GM19455 (cell line): ENCODE results near the gene MEIS3.

Experiments
- ATAC-seq: cut with Tn5 transposase; IDR thresholded peaks from one replicate; pipeline ENCODE4 v1.9.1; 2021; ENCODE audit not compliant: unreplicated experiment

MEIS3 gene

DNA sequence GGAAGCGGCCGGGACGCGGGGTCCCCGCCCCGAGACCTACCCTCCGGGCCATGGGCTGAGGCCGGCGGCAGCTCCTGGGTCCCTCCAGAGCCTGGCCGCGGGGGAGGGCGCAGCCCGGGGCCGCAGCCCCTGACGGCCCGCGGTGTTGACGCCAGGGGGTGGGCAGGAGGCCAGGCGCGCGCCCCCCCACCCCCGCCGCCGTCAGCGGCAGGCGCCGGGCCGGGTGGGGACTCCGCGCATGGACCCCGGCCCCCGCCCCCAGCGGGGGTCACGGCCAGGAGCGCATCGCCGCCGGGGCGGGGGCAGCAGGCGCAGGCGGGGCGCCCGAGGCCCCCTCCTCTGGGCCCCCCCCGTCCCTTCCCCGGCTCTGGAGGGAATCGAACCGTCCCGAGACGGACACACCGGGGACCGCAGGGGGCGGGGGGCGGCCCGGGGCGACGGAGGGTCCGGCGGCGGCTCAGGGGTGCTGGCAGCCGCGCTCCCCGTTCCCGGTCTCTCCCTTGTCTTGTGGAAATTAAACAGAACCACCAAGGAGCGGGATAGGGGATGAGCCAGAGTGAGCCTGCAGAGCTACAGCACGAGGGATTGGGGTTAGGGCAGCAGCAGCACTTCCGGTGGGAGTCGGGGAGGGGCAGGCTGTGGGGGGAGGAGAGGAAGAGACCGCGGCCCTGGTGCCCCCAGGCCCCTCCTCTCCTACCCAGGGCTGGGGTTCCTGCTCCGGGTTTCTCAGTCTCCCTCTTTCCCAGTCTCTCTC is at the start of gene MEIS3:
Gene MEIS3 (minus strand): TSS at position 498 of the 754 bp plus-strand sequence. CDS start 446 bp downstream, at position 52.
- no peak for ATAC-seq

GRCh38 chr19:47467914-47468313 is 48.6 kb upstream of the MEIS3 start:
- ATAC-seq = no peak

- ATAC-seq = no peak
Observed at GRCh38 chr19:47465957-47466356, 46.6 kb upstream of the MEIS3 start.

DNA sequence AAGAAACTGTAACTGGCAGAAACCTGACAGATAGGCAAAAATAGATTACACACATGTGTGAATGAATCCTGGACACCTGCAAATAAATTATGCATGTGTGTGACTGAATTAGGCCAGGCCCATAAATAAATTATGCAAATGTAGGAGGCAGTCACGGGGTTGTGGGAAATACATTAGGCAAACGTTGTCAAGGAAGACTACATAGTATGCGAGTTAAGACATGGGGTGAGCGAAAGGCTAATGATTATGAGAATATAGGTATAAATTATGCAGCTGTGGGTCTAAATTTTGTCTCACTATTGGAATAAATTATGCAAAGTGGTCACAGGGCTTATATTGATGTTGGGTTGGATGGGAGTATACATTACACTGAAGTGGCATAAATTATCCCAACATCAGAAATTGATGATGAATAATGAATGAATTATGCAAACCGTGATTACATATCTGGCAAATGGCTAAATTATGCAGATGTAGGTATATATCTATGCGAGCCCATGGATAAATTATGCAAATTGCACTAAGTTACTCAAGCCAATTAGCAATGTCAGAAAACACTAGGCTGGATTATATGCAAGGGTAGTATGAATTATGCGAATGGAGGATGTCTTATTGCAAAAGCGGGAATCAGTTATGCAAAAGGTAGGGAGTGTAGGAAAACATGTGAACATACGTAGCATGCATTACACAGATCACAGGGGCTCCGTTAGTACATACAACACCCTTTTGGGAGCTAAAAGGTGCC is 45.5 kb upstream of the MEIS3 start:
- ATAC-seq = no peak

DNA sequence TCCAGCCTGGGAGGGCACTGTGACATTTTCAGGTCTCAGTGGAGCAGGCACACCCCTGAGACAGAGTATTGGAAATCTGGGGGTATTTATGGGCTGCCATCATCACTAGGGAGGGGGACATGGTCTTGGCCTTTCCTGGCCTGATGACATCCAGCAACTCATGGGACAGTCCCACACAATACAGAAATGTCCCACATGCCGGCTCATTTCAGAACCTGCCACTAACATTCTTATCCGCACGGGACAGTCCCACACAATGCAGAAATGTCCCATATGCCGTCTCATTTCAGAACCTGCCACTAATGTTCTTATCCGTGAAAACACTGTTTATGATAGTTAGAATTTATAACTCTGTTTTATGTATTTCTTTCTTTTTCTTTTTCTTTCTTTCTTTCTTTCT is 42.5 kb upstream of the MEIS3 start:
- no peak for ATAC-seq

DNA sequence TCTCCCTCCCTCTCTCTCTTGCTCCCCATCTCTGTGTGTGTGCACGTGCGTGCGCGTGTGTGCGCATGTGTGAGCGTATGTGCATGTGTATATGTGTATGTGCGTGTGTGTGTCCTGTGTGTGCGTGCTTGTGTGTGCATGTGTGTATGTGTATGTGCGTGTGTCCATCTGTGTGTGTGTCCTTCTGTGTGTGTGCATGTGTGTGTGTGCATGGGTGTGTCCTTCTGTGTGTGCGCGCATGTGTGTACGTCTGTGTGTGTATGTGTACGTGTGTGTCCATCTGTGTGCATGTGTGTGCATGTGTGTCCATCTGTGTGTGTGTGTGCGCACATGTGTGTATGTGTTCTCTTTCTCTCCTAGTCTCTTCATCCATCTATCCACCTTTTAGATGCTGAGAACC is 40.1 kb upstream of the MEIS3 start:
- ATAC-seq = no peak

DNA sequence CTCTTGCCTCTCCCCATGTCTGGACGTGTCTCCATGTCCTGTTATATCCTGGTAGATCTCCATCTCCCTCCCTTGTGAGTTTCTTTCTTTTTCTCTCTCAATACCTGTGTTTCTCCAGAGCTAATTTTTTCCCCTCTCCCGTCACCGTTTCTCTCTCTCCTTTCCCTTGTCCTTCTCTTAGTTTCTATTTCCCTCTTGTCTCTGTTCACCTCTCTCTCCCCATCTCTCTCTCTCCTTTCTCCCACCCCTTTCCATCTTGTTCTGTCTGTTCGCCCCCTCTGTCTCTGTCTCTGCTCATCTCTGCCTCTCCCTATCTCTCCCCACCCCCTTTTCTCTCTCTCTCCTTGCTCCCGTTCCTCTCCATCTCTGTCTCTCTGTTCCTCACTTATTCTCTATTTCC is 39.3 kb upstream of the MEIS3 start:
- no peak for ATAC-seq

DNA sequence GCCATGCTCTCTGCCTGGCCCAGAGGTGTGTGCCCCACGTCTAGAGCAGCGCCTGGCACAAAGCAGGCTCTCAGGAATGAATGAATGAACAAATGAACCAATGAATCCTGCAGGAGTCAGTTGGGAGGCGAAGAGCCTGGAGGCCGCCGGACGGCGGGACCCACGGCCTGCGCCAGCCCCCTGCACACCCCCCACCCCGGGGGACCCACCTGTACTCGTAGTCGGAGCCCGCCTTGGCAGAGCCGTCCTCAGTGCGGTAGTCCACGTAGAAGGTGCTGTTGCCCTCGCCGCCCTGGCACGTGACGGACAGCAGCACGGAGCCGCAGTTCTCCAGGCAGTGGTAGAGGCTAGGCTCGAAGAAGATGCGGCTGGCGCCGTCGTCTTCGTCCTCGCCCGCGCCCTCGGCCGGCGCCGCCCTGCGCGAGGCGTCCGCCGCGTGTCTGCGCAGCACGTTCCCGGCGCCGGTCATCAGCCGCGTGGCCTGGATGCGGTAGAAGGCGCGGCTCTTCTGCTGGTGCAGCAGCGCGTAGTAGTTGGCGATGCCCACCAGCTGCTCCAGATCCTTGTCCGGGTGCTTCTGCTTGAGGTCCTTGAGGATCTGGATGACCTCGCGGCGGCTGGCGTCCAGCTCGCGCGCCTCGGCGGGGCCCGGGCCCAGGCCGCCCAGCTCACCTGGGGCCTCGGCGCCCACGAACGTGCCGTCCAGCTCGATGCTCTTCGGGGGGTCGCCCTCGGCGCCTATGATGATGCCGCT is 37.6 kb upstream of the MEIS3 start:
- ATAC-seq = no peak

DNA sequence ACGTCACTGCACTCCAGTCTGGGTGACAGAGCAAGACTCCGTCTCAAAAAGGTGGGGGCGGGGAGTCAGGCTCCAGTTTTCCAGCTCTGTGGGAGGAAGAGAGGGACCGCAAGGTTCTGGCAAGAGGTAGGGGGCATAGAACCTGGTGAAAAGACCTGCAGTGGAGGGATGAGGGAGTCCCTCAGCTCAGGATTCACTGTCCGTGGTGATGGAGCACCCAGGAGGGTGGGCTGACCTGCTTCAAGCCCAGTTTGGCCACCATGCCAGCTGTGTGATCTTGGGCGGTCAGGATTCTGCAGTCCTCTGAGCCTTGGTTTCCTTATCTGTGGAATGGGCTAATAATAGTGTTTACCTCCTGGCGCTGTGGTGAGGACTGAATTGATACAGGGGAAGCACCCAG is 31.2 kb upstream of the MEIS3 start:
- ATAC-seq = no peak

GRCh38 chr19:47448360-47448727 is 29.0 kb upstream of the MEIS3 start:
- ATAC-seq = no peak

- no peak for ATAC-seq
Observed at GRCh38 chr19:47447470-47448359, 28.4 kb upstream of the MEIS3 start.

DNA sequence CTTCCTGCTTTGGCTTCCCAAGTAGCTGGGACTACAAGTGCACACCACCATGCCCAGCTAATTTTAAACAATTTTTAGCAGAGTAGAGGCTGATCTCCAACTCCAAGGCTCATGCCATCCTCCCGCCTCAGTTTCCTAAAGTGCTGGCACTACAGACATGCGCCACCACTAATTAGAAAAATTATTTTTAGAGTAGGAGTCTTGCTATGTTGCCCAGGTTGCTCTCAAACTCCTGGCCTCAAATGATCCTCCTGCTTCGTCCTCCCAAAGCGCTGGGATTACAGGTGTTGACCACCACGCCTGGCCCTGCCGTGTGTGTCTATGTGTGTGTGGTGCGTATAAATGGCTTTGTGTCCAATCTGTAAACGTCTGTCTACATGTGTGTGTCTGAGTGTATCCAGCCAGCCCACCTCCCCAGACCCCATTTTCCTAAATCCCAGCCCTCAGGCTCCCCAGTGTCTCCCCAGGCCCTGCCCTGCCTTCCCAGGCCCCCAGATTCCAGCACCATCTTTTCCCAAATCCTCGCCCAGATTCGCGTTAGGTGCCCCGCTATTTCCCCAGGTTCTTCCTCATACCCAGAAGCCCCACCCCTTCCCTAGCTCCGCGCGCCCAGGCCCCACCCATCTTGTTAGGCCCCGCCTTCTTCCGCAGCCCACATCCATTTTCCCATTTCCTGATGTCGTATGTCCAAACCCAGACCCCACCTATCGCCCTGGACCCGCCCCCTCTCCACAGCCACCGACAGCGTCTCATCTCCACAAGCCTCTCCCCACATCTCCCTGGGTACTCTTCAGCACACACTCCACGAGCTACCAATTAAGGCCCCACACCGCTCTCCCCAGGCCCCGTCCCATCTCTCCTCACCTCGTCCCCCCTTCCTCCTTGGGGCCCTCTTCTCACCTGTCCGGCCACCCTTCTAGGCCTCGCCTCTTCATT is 27.5 kb upstream of the MEIS3 start:
- no peak for ATAC-seq

DNA sequence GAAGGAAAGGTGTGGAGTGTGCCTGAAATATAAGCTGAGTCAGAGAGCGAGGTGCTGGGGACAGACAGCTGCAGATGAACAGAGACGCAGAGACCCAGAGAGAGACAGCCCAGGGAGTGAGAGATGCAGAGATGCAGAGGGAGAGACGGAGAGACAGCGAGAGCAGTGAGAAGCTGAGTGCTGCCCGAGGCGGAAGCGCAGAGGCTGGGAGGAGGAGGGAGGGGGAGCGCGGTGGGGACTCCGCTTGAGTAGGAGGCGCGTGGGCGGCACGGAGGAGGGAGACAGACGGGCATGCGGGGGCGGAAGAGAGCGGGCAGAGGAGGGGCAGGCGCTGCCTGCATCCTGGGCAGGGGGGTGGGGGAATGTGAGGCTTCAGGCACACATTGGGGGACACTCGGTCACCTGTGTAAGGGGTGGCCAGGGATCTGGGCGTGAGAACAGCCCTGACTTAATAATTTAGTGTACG is 26.6 kb upstream of the MEIS3 start:
- no peak for ATAC-seq

- ATAC-seq = no peak
Observed at GRCh38 chr19:47445527-47445926, 26.2 kb upstream of the MEIS3 start.

DNA sequence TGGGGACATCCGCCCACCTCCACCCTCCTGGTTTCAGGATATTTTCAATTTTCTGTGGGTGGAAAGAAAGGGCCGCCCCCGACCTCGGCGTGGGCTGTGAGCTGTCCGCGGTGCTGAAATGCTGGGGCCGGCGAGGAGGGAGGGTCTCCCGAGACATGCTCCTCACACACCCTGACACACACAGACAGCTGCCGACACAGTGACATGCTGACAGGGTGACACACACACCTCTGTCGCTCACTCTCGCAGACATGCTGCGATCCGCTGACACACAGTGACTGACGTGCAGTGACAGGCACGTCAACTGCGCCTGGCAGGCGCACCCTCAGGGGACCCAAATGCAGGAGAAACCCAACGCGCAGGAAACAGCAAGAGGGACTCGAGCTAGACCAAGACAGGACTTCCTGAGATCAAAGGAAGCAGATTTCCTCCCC is 25.1 kb upstream of the MEIS3 start:
- no peak for ATAC-seq

DNA sequence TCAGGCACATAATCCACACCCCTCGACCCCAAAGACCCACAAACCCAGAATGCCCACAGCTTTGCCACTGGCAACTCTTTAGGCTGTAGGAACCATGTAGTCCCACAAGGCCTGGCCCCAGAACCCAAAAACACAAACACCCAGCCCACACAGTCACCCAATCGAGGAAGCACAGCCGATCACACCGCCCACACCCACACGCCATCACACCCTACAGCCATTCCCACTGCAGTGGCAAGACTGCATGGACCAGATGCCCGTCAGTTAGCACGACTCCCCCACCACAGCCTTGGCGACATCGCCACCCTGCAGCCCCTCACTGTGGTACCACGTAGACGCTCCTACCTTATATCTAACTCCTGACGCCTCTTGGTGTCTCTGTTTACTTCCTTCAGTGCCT is 24.0 kb upstream of the MEIS3 start:
- no peak for ATAC-seq

DNA sequence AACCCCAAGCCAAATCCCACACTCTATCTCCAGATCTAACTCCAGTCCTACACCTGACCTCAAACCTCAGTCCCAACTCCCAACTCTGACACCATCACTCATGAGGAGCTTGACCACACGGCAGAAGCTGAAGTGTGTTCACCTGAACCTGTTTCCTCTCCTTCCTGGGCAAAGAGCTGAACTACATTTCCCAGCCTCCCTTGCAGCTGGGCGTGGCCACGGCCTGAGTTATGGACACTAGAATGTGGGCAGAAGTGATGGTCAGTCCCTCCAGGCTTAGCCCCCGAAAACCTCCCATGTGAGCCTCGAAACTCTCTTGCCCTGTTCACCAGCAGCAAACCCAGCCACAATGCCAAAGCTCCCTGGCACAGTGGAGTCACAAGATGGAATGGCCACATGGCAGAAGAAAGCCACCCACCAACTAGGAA is 19.5 kb upstream of the MEIS3 start:
- no peak for ATAC-seq

- ATAC-seq = no peak
Observed at GRCh38 chr19:47437500-47437899, 18.2 kb upstream of the MEIS3 start.

DNA sequence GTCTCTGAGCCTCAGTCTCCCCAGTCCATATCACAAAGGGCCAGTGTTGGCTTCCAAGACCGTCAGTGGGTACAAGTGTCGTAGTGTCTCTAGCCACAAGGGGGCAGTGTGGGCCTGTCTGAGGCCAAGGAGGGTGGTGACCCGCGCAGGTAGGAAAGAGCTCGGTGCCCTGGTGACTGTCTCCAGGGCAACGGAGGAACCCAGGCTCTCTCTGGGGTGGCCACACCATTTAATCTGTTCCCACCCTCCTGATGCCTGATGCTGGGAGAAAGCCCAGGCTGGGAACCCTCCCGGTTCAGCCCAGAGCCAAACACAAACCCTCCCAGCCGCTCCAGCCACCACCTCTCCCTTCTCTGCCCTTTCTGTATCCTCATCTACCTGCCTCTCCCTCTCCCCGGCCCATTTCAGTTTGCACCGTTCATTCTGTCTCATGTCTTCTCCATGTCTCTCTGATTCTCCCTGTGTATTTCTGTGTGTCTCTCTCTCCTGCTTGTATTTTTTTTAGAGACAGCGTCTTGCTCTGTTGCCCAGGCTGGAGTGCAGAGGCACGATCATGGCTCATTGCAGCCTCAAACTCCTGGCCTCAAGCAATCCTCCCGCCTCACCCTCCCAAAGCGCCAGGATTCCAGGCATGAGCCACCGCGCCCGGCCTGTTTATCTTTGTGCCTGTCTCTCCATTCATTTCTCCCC is 17.5 kb upstream of the MEIS3 start:
- no peak for ATAC-seq
